HG03196 (cell line): Measurements from ENCODE around the gene WASHC4.

Experiments used
- ATAC-seq: cut with Tn5 transposase; IDR thresholded peaks from one replicate; pipeline ENCODE4 v1.9.1; 2021; ENCODE audit not compliant: unreplicated experiment

WASHC4 gene, protein sequence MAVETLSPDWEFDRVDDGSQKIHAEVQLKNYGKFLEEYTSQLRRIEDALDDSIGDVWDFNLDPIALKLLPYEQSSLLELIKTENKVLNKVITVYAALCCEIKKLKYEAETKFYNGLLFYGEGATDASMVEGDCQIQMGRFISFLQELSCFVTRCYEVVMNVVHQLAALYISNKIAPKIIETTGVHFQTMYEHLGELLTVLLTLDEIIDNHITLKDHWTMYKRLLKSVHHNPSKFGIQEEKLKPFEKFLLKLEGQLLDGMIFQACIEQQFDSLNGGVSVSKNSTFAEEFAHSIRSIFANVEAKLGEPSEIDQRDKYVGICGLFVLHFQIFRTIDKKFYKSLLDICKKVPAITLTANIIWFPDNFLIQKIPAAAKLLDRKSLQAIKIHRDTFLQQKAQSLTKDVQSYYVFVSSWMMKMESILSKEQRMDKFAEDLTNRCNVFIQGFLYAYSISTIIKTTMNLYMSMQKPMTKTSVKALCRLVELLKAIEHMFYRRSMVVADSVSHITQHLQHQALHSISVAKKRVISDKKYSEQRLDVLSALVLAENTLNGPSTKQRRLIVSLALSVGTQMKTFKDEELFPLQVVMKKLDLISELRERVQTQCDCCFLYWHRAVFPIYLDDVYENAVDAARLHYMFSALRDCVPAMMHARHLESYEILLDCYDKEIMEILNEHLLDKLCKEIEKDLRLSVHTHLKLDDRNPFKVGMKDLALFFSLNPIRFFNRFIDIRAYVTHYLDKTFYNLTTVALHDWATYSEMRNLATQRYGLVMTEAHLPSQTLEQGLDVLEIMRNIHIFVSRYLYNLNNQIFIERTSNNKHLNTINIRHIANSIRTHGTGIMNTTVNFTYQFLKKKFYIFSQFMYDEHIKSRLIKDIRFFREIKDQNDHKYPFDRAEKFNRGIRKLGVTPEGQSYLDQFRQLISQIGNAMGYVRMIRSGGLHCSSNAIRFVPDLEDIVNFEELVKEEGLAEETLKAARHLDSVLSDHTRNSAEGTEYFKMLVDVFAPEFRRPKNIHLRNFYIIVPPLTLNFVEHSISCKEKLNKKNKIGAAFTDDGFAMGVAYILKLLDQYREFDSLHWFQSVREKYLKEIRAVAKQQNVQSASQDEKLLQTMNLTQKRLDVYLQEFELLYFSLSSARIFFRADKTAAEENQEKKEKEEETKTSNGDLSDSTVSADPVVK

DNA sequence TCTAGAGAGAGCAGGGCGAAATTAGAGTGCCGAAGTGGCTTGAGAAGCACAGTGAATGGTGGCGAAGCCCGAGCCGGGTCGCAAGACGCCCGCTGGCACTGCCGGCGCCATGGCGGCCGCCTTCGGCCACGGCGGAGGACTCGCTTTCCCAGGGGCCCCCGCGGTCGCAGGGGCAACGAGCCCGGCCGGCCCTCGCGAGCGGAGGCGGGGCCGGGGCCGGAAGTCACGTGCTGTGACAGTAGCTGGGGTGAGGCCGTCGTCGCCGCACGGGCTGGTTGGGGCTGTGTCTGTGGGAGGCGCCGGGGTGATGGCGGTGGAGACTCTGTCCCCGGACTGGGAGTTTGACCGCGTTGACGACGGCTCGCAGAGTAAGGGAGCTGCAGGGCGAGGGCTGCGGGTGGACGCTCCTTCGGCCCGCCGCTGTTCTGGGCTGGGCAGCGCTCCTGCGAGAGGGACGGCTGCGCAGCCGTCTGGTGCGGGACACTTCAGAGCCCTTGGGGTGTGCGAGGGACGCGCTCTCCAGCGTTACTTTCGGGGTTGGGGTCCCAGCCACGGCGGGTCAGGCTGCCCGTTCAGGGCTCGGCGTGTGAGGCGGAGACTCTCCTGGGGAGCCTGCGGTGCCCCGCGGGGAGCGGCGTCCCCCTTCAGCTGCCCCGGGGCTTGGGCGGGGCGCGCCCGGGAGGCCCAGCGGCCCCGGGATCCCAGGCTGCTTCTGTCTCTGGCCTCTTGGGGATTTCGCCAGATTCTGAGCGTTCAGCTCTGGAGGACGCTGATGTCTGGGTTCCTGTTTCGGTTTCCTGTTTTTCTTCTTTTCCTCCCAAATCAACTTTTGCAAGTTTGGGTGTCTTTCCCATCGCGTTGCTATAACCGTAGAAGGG is at the start of gene WASHC4:
TSS of gene WASHC4 (plus strand) at position 238 of the 878 bp plus-strand sequence. CDS start at position 308, 70 bp downstream.
- ATAC-seq: peak; percentile 89

DNA sequence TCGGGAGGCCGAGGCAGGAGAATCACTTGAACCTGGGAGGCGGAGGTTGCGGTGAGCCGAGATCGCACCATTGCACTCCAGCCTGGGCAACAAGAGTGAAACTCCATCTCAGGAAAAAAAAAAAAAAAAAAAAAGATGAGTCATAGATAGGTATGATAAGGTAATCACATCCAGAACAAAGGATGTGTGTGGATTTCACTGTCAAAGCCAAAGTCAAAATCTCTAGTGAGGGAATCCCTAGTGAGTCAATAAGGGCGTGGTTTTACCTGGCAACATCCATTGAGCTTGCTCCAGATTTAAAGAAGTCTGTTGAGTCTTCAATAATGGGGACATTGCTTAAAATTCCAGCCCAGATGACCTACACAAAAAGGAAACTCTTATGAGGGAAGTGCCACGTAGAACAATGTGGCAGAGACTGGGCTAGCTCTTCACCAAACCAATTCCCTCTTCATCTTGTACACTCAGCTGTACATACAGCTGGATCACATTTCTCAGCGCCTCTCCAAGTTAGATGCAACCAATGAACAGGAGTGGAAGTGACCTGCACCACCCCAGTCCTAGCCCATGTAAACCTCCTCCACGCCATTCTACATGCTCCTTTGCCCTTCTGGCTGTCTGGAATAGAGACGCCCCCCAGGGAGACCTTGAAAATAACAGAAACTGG is 46.7 kb upstream of the WASHC4 start:
- no peak for ATAC-seq

DNA sequence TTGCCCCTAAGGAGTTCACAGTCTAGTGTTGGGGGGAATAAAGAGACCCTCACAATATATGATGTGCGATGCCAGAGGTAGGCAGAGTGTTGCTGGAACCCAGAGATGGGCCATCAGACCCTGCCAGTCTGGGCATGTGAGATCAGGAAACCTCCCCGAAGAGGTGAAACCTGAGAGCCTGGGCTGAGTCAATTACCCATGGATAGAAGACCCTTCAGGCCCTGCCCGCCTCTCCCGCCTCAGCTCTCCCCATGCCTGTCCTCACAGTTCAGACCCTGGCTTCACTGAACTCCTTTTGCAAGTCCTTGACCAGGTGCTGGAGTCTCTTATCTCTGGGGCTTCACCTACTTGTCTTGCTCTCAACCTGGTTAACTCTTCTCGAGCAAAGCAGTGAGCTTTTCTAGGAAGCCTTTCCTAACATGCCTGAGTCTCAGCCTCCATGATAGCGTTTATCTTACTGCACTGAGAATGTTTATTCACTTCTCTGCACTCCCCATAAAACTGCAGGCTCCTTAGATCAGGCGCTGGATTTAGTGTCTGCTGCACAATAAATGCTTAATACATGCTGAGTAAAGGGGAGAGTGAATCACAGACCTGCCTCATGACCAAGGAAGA is 42.9 kb upstream of the WASHC4 start:
- ATAC-seq: no peak

DNA sequence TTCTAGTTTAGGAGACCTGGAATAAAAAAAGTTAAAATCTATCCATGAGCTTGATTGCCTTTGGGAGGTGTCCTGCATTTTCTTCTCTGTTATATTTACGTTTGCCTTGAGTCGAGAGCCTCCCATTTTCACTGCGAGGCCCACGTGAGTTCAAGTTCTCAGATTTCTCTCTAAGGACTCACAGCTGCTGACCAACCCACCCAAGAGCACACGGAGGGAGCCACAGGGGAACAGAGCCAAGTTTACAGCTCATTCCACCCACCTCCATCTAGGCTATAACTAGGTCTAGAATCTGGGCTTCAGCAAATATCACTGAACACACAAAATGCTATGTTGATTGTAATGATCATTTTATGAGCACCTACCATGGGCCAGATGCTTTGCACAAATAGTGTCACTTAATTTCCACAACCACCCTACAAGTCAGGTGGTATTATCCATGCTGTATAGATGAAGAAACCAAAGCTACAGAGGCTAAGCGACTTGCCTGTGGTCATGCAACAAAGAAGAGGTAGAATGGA is 40.0 kb upstream of the WASHC4 start:
- no peak for ATAC-seq

DNA sequence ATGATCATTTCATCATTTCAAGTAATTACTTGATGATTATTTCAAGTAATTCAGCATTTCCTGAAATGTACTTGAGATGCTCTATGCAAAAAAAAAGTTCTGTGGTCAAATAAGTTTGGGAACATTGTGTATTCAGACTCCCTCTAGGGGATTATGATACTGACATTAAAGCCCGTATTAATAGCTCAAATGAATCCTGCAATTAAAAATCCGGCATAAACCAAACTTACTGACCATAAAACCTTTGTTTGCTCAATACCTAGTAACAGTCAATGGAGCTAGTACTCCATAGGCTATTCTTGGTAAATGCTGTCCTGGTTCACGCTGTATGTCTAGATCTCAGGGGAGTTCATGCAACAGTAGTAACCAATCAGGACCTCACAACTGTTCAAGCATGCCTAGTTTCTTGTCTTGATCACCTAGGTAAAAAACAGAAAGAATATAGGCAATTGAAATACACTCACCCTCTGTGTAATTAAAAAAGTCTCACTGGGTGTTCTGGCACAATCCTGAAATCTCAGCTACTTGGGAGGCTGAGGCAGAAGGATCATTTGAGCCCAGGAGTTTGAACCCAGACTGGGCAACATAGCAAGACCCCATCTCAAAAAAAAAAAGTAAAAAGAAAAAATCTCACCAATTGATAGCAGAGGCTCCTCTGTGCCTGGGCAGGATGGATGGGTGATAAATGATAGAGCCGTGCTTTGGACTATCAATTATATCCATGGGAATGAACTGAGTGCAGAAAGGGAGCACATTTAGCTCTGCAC is 37.4 kb upstream of the WASHC4 start:
- no peak for ATAC-seq

DNA sequence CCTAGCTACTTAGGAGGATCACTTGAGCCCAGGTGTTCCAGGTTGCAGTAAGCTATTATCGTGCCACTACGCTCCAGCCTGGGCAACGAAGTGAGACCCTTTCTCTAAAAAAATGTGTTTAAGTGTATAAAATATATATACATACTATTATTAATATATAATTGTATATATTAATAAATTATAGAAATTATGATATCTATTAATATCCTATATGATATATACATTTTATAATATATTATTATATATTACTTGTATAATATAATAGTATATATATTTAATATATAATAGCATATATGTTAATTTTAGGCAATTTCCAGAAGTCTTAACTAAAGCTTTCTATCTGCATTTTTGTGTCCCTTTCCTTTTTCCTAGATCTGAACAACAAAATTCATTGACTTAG is 35.5 kb upstream of the WASHC4 start:
- no peak for ATAC-seq

DNA sequence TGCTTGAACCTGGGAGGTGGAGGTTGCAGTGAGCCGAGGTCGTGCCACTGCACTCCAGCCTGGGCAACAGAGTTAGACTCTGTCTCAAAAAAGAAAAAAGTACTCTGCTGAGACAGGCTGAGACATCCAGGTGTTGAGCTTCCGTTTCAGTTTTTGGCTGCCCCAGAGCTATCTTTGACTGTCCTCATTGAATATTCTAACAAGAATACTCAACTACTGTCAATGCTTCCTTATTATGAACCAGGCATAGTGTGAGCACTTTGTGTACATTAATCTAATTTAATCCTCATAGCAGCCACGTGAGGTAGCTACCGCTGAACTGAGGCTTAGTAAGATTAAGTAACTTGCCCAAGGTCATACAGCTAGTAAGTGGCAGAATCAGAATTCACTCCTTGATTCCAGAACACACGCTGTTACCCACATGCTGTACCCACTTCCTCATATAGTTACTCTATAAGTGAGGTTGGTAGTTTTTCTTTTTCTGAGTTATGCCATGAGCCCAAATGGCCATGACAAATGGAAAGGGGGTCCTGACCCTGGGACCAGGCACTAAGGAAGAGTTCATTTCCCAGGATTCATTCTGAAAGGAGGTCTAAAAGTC is 34.5 kb upstream of the WASHC4 start:
- no peak for ATAC-seq

DNA sequence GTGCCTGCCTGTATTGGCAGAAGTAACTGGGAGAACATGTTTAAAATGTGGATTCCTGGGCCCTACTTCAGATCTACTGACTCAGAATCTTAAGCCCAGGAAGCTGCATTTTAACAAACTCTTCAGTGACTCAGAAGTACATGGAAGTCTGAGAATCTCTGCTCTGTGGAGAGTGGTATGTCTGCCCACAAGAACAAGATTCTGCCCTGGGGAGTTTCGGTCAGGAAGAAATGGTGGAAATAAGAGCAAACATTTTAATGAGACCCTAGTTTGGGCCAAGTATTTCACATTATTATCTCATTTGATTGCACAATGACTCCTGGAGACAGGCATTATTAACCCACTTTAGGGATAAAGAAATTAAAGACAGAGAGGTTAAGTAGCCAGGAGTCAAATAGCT is 31.4 kb upstream of the WASHC4 start:
- ATAC-seq: no peak

DNA sequence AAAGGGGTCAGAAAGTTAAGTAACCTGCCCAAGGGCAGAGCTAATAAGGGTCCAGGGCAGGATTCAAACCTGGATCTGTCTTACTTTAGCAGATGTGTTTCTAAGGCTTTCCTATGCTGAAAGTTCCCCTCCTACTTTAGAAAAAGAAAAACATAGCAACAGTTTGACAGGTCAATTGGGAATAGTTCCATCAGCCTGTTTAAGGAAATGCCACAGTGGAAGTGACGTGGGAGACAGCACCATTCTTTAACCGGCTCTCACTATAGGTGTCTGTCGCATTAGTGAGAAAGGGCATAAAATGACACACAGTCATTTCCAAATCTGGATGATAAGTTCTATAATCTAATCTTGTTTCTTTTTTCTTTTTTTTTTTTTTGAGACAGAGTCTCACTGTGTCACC is 30.6 kb upstream of the WASHC4 start:
- no peak for ATAC-seq

DNA sequence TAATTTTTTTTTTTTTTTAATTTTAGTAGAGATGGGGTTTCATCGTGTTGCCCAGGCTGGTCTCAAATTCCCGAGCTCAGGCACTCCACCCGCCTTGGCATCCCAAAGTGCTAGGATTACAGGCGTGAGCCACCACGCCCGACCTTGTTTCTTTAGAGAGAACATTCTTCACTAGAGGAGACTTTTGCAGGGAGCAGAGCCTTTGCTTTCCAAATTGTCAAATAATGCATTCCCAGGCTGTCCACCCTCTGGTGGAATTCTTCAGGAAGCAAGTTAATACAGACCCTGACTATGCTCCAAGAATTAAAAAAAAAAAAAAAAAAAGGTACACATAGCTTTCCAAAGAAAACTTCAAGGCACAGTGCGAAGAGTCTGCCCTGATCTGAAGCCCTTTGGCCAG is 30.1 kb upstream of the WASHC4 start:
- ATAC-seq: no peak

DNA sequence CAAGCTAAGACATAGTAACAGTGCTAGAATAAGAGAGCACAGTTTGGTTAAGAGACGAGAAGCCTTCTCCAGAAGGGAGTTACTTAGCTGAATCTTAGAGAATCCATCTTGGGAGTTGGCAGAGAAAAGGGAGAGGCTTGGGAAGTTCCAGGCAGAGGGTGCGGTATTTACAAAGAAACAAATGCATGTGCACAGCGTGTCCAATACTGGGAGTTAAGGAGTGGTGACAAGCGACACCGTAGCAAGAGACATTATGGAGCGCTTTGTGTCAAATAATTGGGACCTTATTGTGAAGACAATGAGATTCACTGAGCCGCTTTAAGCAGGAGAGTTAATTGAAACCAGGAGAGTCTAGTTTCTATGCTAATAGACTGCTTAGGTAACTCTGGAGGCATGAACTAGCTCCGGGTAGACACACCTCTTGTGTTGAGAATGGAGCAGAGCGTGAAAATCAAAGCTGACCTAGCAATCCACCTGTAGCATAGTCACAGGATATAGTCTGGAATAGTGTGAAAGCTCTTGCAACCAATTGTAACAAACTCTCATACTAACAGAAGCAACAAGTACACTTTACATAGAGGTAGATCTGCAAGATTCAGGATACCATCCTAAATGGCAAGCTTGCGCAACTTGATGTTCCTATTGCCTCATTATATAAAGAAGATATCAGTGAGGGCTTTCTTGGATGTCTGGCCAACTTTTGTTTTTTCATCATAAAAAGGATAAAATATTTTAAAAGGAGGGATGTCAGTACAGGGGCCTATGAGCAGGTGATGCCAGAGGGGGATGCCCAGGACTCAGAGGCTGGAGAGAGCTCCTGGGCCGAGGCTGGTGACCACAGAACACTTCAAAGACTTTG is 28.6 kb upstream of the WASHC4 start:
- no peak for ATAC-seq

DNA sequence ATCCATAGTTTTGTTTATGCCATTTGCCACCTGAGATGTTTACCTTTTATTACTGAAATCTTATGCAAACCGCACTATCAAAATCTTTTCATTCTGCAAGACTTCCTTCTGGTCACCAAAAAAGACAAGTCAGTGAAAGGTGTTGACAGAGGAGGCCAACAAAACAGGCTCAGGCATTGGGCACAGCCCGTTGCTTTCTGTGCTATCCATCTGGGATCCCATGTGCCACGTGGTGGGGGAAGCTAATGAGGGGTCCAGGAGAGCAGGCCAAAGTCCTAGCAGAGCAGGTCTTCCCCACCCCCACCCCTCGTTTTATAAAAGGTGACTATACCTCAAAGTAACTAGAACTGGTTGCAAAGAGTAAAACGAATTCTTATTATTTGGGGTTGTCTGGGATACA is 24.5 kb upstream of the WASHC4 start:
- ATAC-seq: no peak

DNA sequence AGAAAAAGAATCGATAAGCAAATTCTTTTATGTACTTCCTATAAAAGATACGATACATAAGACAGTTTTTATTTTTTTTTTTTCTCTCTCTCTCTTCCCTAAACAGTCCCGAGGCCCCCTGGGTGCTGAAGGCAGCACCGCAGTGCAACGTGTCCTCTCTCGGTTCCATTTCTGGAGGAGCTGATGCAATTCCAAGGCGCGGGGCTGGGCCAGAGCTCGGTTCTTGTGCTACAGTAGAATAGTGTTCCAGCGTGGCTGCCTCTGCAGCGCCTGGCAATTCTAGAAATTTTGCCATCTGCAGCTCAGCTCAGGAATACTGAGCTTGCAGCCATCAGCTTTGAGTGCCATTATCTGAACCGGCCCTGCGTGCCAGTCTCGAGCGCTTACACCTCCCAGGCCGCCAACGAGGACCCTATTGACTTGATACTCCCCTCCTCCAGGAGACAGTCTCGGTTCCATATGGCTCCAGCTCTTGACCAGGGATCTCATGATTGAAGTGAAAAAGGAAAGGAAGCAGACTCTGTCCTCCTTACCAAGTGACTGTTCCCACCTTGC is 23.9 kb upstream of the WASHC4 start:
- no peak for ATAC-seq

DNA sequence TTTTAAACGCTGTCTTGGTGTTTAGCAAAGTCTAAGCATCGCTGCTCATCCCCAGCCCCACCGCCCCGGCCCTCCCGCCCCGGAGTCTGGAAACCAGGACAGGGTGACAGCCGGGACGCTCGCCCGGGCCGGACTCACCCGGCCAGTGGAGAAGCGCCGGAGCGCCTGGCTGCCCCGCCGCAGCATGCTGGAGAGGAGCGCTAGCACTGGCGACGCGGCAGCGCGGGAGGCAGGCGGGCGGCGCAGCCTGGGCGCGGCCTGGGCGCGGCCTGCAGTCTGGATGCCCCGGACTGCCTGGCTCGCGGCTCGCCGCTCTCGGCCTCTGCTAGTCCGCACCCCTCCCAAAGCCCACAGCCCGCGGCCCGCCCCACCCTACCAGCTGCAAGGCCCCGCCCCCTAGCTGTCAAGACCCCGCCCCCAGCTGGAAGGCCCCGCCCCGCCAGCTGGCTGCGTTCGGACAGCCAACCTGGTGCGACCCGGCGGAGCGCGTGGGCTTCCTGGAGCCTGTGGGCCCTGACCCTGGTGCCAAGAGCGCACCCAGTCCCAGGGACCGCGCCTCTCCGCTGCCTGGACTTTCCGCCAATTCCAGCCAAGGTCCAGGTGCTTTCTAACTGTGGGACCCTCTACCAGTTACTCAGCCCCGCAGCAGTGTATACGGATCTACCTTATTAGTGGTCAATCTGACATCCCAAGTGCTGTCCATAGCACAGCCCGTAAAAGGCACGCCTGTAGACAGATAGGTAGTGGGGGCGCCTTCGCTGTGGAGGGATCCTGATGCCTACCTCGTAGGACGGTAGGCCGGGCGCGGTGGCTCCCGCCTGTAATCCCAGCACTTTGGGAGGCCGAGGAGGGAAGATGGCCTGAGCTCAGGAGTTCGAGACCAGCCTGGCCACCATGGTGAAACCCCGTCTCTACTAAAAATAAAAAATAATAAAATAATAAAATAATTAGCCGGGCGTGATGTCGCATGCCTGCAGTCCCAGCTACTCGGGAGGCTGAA is 23.0 kb upstream of the WASHC4 start, which contains the start of gene ALDH1L2:
TSS of gene ALDH1L2 (minus strand) at position 208 of the 1,000 bp plus-strand sequence. CDS start at position 186, 22 bp downstream.
- ATAC-seq: peak; percentile 81

DNA sequence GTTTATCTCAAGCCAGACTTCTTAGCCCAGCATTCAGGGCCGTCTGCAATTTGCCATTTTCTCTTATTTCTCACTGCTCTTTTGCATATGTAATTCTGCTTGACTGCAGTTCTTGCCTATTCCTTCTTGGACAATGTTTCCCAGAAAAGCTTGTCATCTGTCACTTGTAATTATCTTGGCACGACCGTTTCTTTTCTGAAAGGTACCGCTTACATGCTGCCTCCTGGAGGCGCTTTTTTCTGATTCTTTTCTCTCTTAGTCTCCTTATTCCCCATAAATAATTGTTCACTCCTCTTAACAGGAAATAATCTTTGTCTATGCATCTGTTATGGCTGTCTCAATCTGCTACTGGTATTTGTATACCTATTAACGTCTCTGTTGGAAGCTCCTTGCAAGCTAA is 22.0 kb upstream of the WASHC4 start:
- ATAC-seq: no peak

DNA sequence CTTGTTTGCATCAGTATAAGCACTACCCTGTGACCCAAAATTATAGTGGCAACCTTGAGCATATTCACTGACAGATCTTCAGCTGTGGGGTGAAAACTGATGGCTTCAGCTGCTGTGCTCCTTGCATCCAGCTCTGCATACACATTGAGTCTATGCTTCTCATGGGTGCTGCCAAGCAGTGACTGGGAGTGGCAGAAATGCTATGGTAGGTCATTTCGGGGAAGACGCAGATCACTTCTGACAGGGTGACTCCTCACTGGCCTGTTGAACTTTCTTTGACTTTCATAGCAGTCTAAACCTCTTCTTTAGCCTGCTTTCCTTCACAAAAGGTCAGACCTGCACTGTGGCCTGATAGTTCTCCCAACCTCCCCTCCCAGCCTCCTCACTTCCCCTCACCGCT is 17.7 kb upstream of the WASHC4 start:
- ATAC-seq: no peak
